MM.1S (cell line): Measurements from ENCODE around the gene ZNF853.

Experiments
- DNase-seq: peaks from one replicate; pipeline ENCODE4 v3.0.0-alpha.2; 2015
- H2AFZ ChIP-seq: fragments of 300-600 bp; sonication (generic); 2 replicates; pipeline ENCODE4 v1.6.0; 2016; ENCODE audit warnings: antibody characterized with exemption, low read length
- H3F3A ChIP-seq: fragments of 300-600 bp; sonication (generic); 2 replicates; pipeline ENCODE4 v1.6.1; 2016; ENCODE audit warnings: mild to moderate bottlenecking, antibody characterized with exemption, low read length, moderate library complexity, mixed read lengths; ENCODE audit not compliant: insufficient read depth
- H3K27ac ChIP-seq: fragments of 300-600 bp; sonication (generic); 2 replicates; pipeline ENCODE4 v1.5.1; 2016; ENCODE audit warnings: mild to moderate bottlenecking, low read length
- H3K27me3 ChIP-seq: fragments of 300-600 bp; sonication (generic); replicated peaks from 2 replicates; pipeline ENCODE4 v1.6.0; 2016; ENCODE audit warnings: low read length; ENCODE audit not compliant: insufficient read depth
- H3K36me3 ChIP-seq: fragments of 300-600 bp; sonication (generic); replicated peaks from 2 replicates; pipeline ENCODE4 v1.6.1; 2016; ENCODE audit warnings: mild to moderate bottlenecking, low read length, mixed read lengths; ENCODE audit not compliant: insufficient read depth
- H3K4me1 ChIP-seq: fragments of 300-600 bp; sonication (generic); 2 replicates; pipeline ENCODE4 v1.6.1; 2016; ENCODE audit warnings: low read length, mixed read lengths
- H3K4me2 ChIP-seq: fragments of 300-600 bp; sonication (generic); 2 replicates; pipeline ENCODE4 v1.6.0; 2016; ENCODE audit warnings: low read depth, low read length
- H3K4me3 ChIP-seq: fragments of 300-600 bp; sonication (generic); 2 replicates; pipeline ENCODE4 v1.5.1; 2016; ENCODE audit warnings: low read length, mixed read lengths
- H3K79me2 ChIP-seq: fragments of 300-600 bp; sonication (generic); 2 replicates; pipeline ENCODE4 v1.6.1; 2016; ENCODE audit warnings: mixed run types, low read length, mixed read lengths
- H3K9ac ChIP-seq: fragments of 300-600 bp; sonication (generic); 2 replicates; pipeline ENCODE4 v1.6.1; 2016; ENCODE audit warnings: low read length, mixed read lengths
- H3K9me2 ChIP-seq: fragments of 300-600 bp; sonication (generic); replicated peaks from 2 replicates; pipeline ENCODE4 v1.6.1; 2016; ENCODE audit warnings: mild to moderate bottlenecking, low read length, mixed read lengths; ENCODE audit not compliant: insufficient read depth
- H3K9me3 ChIP-seq: fragments of 300-600 bp; sonication (generic); replicated peaks from 2 replicates; pipeline ENCODE4 v1.6.1; 2016; ENCODE audit warnings: mild to moderate bottlenecking, low read length, mixed read lengths; ENCODE audit not compliant: insufficient read depth
- H4K20me1 ChIP-seq: fragments of 300-600 bp; sonication (generic); 2 replicates; pipeline ENCODE4 v1.6.1; 2016; ENCODE audit warnings: mild to moderate bottlenecking, low read length, moderate library complexity, mixed read lengths; ENCODE audit not compliant: insufficient read depth
- EZH2 ChIP-seq: fragments of 300-600 bp; sonication (generic); optimal IDR thresholded peaks from 2 replicates; pipeline ENCODE3; 2017; ENCODE audit warnings: low read depth, mild to moderate bottlenecking, antibody characterized with exemption, low read length, mixed read lengths
- EZH2phosphoT487 ChIP-seq: fragments of 300-600 bp; sonication (generic); IDR thresholded peaks from 2 replicates; pipeline ENCODE4 v1.6.1; 2018; ENCODE audit warnings: antibody characterized with exemption, low read length
- TF ChIP-seq, protein P1 (sequence below): fragments of 300-600 bp; sonication (generic); IDR thresholded peaks from 2 replicates; pipeline ENCODE4 v1.5.1; 2016; ENCODE audit warnings: antibody characterized with exemption, low read length, mixed read lengths

The ZNF853 gene

DNA sequence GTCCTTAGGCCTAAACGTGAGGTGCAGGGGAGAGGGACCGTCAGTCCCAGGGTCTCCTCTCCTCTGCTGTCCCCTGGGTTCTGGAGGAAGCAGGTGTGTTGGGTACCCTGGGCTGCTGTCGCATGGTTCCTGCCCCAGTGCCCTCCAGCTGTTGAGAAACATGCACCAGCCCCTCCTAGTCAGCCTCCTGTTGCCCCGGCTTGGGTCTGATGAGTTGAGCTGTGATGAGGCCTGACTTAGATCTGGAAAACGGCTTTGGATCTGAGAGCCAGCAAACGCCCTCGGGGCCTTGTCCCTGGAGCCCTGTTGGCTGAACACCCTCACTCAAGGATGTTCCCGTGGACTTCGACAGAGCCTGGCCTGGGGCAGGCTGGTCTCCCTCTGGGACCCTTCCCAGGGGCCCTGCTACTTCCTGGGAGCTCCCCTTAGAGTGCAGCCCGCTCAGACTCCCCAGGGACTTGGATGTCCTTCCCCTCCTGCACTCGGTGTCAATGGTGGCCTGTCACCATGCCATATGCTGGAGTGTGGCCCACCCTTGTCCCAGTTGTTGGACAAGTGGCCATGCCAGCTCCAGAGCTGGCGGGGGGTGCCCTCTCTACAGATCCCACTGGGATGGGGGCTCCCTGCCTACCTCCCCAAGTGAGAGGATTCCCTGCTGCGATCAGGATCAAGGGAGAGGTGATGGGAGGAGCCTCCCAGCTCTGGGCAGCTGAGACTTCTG, 34.0 kb downstream of the ZNF853 start:
- no peak overlapping the region for H3K4me3 ChIP-seq
- H3K27ac ChIP-seq: no peak overlapping the region
- H2AFZ ChIP-seq: no peak overlapping the region
- no peaks in the 10 kb centered on the region for H3K27me3 ChIP-seq
- H3K9ac ChIP-seq: no peak overlapping the region
- no peaks in the 10 kb centered on the region for H4K20me1 ChIP-seq
- no peak for DNase-seq
- H3K9me3 ChIP-seq: no peaks in the 10 kb centered on the region; the same call in 1 of the 2 replicates
- TF ChIP-seq, protein P1, sequence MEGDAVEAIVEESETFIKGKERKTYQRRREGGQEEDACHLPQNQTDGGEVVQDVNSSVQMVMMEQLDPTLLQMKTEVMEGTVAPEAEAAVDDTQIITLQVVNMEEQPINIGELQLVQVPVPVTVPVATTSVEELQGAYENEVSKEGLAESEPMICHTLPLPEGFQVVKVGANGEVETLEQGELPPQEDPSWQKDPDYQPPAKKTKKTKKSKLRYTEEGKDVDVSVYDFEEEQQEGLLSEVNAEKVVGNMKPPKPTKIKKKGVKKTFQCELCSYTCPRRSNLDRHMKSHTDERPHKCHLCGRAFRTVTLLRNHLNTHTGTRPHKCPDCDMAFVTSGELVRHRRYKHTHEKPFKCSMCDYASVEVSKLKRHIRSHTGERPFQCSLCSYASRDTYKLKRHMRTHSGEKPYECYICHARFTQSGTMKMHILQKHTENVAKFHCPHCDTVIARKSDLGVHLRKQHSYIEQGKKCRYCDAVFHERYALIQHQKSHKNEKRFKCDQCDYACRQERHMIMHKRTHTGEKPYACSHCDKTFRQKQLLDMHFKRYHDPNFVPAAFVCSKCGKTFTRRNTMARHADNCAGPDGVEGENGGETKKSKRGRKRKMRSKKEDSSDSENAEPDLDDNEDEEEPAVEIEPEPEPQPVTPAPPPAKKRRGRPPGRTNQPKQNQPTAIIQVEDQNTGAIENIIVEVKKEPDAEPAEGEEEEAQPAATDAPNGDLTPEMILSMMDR: no peak
- TF ChIP-seq EZH2: no peak
- TF ChIP-seq EZH2phosphoT487: no peak
- H3F3A ChIP-seq: no peaks in the 10 kb centered on the region
- peaks cover 8% of the 10 kb centered on the region; the same call in 1 of the 2 replicates for H3K36me3 ChIP-seq
- no peak overlapping the region for H3K4me2 ChIP-seq
- H3K4me1 ChIP-seq: no peaks in the 10 kb centered on the region
- H3K9me2 ChIP-seq: no peaks in the 10 kb centered on the region
- H3K79me2 ChIP-seq: no peaks in the 10 kb centered on the region

- H3K27ac ChIP-seq: no peak overlapping the region
- H3F3A ChIP-seq: no peaks in the 10 kb centered on the region
- no peak overlapping the region for H3K4me3 ChIP-seq
- H3K9me3 ChIP-seq: no peaks in the 10 kb centered on the region; the same call in 1 of the 2 replicates
- H3K79me2 ChIP-seq: no peaks in the 10 kb centered on the region
- H3K9me2 ChIP-seq: no peaks in the 10 kb centered on the region
- TF ChIP-seq, protein P1: no peak
- TF ChIP-seq EZH2: no peak
- no peak overlapping the region for H3K4me2 ChIP-seq
- no peaks in the 10 kb centered on the region for H4K20me1 ChIP-seq
- H3K4me1 ChIP-seq: no peaks in the 10 kb centered on the region
- no peaks in the 10 kb centered on the region for H3K27me3 ChIP-seq
- no peak overlapping the region for H2AFZ ChIP-seq
- H3K9ac ChIP-seq: no peak overlapping the region
- H3K36me3 ChIP-seq: peaks cover under 1% of the 10 kb centered on the region; the same call in 1 of the 2 replicates
- no peak for DNase-seq
Observed at GRCh38 chr7:6650086-6650485, 34.7 kb downstream of the ZNF853 start.

DNA sequence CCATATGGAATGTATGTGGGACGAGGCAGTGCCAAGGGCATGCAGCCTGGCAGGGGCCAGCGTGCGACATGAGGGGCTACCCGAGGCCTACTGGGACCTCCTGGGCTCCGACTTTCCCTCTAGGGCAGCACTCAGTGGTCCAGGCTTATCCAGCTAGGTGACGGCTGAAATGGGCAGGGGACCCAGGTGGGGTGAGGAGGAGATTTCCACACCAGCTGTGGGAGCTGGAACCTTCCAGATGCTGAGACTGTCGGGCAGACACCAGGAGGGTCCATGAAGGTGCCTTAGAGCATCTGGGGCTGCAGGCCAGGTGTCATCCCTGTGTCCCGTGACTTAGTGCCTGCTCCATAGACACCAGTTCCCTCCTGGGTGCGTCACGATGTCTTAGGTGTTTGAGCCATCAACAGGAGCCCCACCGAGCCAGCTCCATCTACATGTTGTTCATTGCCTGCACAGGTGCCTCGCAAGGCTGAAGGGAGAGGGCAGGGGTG, 35.2 kb downstream of the ZNF853 start:
- H3K4me2 ChIP-seq: no peak overlapping the region
- no peak for DNase-seq
- H3K9ac ChIP-seq: no peak overlapping the region

More for the DNA sequence above, 35.2 kb downstream of the ZNF853 start:
- no peaks in the 10 kb centered on the region for H4K20me1 ChIP-seq
- H3K4me3 ChIP-seq: no peak overlapping the region
- H3K27me3 ChIP-seq: no peaks in the 10 kb centered on the region
- no peak overlapping the region for H2AFZ ChIP-seq
- TF ChIP-seq EZH2phosphoT487: no peak
- TF ChIP-seq, protein P1: no peak
- TF ChIP-seq EZH2: no peak
- no peaks in the 10 kb centered on the region for H3K9me2 ChIP-seq
- no peaks in the 10 kb centered on the region; the same call in 1 of the 2 replicates for H3K36me3 ChIP-seq
- no peaks in the 10 kb centered on the region for H3K79me2 ChIP-seq
- H3K4me1 ChIP-seq: no peaks in the 10 kb centered on the region
- no peak overlapping the region for H3K27ac ChIP-seq
- H3K9me3 ChIP-seq: no peaks in the 10 kb centered on the region; the same call in 1 of the 2 replicates
- H3F3A ChIP-seq: no peaks in the 10 kb centered on the region
